H1 (cell line): Measurements from ENCODE around the gene DUSP12.

Source experiments
- BACH1 ChIP-seq: IDR thresholded peaks from 2 replicates; pipeline ENCODE4 v1.6.1; 2012; ENCODE audit warnings: low read length, improper control_type of control experiment
- CEBPB ChIP-seq: IDR thresholded peaks from 2 replicates; pipeline ENCODE4 v1.6.1; 2012; ENCODE audit warnings: low read depth, low read length
- CTCF ChIP-seq, 3 experiments: IDR thresholded peaks; 1 replicate in 2 of 3; 2 replicates in 1 of 3; pipeline versions ENCODE4 v1.5.1 to v1.6.1; 2011; ENCODE audit warnings: low read length in 3 of 3, mild to moderate bottlenecking in 3 of 3, inconsistent platforms in 2 of 3, low read depth in 1 of 3, moderate library complexity in 1 of 3; ENCODE audit not compliant: insufficient read depth in 1 of 3; ENCODE audit errors: control extremely low read depth in 1 of 3
- EZH2 ChIP-seq: fragments of 200-600 bp; sonication (generic); IDR thresholded peaks from 2 replicates; pipeline ENCODE4 v1.7.1; 2012; ENCODE audit warnings: low read depth, mild to moderate bottlenecking, moderate library complexity, low read length, inconsistent platforms; ENCODE audit not compliant: severe bottlenecking
- MAFK ChIP-seq: IDR thresholded peaks from 2 replicates; pipeline ENCODE4 v1.6.1; 2012; ENCODE audit warnings: low read depth, mild to moderate bottlenecking, improper control_type of control experiment, low read length
- NANOG ChIP-seq: IDR thresholded peaks from 2 replicates; pipeline ENCODE4 v1.6.1; 2011; ENCODE audit warnings: low read length, low read depth, mild to moderate bottlenecking, inconsistent platforms; ENCODE audit not compliant: insufficient read depth, poor library complexity, severe bottlenecking
- RBBP5 ChIP-seq: IDR thresholded peaks from 2 replicates; pipeline ENCODE4 v1.7.1; 2012; ENCODE audit warnings: low read depth, mild to moderate bottlenecking, inconsistent platforms, low read length, moderate library complexity, borderline replicate concordance
- SAP30 ChIP-seq: fragments of 300-600 bp; sonication (generic); IDR thresholded peaks from 2 replicates; pipeline ENCODE4 v1.7.1; 2012; ENCODE audit warnings: low read length, moderate library complexity, mild to moderate bottlenecking, inconsistent platforms; ENCODE audit not compliant: insufficient read depth, insufficient replicate concordance
- SIN3A ChIP-seq, 2 experiments: IDR thresholded peaks in 1 of 2; conservative IDR thresholded peaks in 1 of 2; 2 replicates each; pipeline ENCODE4 v1.6.1; 2011 to 2012; ENCODE audit warnings: low read length in 2 of 2, improper control_type of control experiment in 1 of 2, low read depth in 1 of 2, mild to moderate bottlenecking in 1 of 2
- TF ChIP-seq, protein P1 (sequence below): IDR thresholded peaks from 2 replicates; pipeline ENCODE4 v1.6.1; 2011; ENCODE audit warnings: low read length, improper control_type of control experiment

- TF ChIP-seq RBBP5 (no peak), SAP30 (no peak), CEBPB (no peak), NANOG (no peak), SIN3A (conservative IDR thresholded peaks at IDR 0.05 in 1 of 2, IDR thresholded peaks at IDR 0.05 in 1 of 2; ENCODE audit: low read depth in 1 of 2, low read length in 2 of 2) (no peak), MAFK (no peak), BACH1 (no peak), CTCF (IDR thresholded peaks at IDR 0.05; ENCODE audit: control extremely low read depth in 1 of 3, insufficient read depth in 1 of 3, low read depth in 1 of 3, low read length in 3 of 3) (no peak), EZH2 (no peak)
- TF ChIP-seq, protein P1, sequence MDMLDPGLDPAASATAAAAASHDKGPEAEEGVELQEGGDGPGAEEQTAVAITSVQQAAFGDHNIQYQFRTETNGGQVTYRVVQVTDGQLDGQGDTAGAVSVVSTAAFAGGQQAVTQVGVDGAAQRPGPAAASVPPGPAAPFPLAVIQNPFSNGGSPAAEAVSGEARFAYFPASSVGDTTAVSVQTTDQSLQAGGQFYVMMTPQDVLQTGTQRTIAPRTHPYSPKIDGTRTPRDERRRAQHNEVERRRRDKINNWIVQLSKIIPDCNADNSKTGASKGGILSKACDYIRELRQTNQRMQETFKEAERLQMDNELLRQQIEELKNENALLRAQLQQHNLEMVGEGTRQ = no peak
Observed at GRCh38 chr1:161735837-161736236, 13.7 kb upstream of the DUSP12 start.
